ENCODE data around the gene AOC3. TPM values are rescaled to one million over a fixed set of nuclear protein-coding genes. Genes with fewer than 3 reads are reported as not detected.
A peak's percentile ranks its signal among the peaks of the same experiment; 100 is the strongest.

Gene AOC3
- total and polyA plus RNA-seq, 2 of the 13 experiments (the other 11 are each of a cell fraction or from before 2014, with no cell fraction given), result 8.7 to 51.7 TPM

DNA sequence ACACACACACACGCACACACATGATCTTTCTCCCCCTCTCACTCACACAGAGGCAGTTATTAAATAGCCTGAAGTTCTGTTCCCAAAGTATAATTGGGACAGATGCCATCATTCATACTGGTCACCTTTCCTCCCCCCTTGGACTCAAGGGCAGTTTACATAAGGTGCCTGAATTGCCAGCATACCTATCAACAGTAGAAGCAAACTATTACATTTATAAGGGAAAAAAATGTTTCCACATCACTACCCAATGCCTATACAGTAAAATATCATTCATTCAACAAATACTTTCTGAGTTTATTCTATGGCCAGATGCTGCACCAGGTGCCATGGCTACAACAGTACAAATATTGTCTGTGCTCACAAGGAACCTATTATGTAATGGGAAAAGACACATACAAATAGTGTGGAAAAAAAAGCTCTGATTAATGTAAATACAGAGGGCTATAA is 46.1 kb upstream of the AOC3 start (continued):
- TF ChIP-seq ZNF431 (CRISPR knock-in tag; IDR thresholded peaks at IDR 0.05; ENCODE audit: borderline replicate concordance, low read depth), result no peak
- no peak for TF ChIP-seq ZNF138 (CRISPR knock-in tag; IDR thresholded peaks at IDR 0.05; ENCODE audit: low read depth)
- 0 out of 2 replicates have a peak, but pooled peaks have one; percentile 18 for TF ChIP-seq ELF3 (CRISPR knock-in tag; IDR thresholded peaks at IDR 0.05)
- TF ChIP-seq NCOR1 (IDR thresholded peaks at IDR 0.05; ENCODE audit: borderline replicate concordance, low read length), result peak; percentile 67; the same call in 1 of the 2 replicates
- no peak; the same call in 1 of the 2 replicates for TF ChIP-seq RARA (CRISPR knock-in tag; IDR thresholded peaks at IDR 0.05)
- TF ChIP-seq KLF11 (CRISPR knock-in tag; IDR thresholded peaks at IDR 0.05), result no peak
- no peak for TF ChIP-seq ZFP37 (CRISPR knock-in tag; IDR thresholded peaks at IDR 0.05; ENCODE audit: borderline replicate concordance)
- no peak for TF ChIP-seq NFE2L2 (IDR thresholded peaks at IDR 0.05; ENCODE audit: low read length)
- TF ChIP-seq RORA (CRISPR knock-in tag; IDR thresholded peaks at IDR 0.05), result no peak
- peak; percentile 70; the same call in 1 of the 2 replicates for TF ChIP-seq ZNF24 (IDR thresholded peaks at IDR 0.05)
- no peak for TF ChIP-seq MED8 (CRISPR knock-in tag; IDR thresholded peaks at IDR 0.05; ENCODE audit: insufficient replicate concordance)
- TF ChIP-seq HCFC1 (IDR thresholded peaks at IDR 0.05; ENCODE audit: low read depth, low read length), result no peak
- no peak for TF ChIP-seq FOXO4 (CRISPR knock-in tag; conservative IDR thresholded peaks at IDR 0.05)
- no peak for TF ChIP-seq MEF2D (CRISPR knock-in tag; IDR thresholded peaks at IDR 0.05)
- TF ChIP-seq, protein P1, sequence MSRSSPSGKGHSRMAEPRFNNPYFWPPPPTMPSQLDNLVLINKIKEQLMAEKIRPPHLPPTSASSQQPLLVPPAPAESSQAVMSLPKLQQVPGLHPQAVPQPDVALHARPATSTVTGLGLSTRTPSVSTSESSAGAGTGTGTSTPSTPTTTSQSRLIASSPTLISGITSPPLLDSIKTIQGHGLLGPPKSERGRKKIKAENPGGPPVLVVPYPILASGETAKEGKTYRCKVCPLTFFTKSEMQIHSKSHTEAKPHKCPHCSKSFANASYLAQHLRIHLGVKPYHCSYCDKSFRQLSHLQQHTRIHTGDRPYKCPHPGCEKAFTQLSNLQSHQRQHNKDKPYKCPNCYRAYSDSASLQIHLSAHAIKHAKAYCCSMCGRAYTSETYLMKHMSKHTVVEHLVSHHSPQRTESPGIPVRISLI (CRISPR knock-in tag; IDR thresholded peaks at IDR 0.05; ENCODE audit: borderline replicate concordance), result peak; percentile 82; the same call in 1 of the 2 replicates
- no peak for TF ChIP-seq AHR (CRISPR knock-in tag; IDR thresholded peaks at IDR 0.05)
- TF ChIP-seq GPN1 (CRISPR knock-in tag; IDR thresholded peaks at IDR 0.05; ENCODE audit: borderline replicate concordance), result no peak
- TF ChIP-seq ZNF326 (CRISPR knock-in tag; IDR thresholded peaks at IDR 0.05; ENCODE audit: borderline replicate concordance), result no peak
- TF ChIP-seq RBM22 (optimal IDR thresholded peaks at IDR 0.05; ENCODE audit: low read length), result no peak
- peak; percentile 32 for TF ChIP-seq FOXA3 (CRISPR knock-in tag; IDR thresholded peaks at IDR 0.05)
- TF ChIP-seq FOSL1 (CRISPR knock-in tag; IDR thresholded peaks at IDR 0.05; ENCODE audit: borderline replicate concordance), result no peak
- TF ChIP-seq KLF9 (CRISPR knock-in tag; IDR thresholded peaks at IDR 0.05; ENCODE audit: low read depth), result no peak
- no peak for TF ChIP-seq MYNN (CRISPR knock-in tag; IDR thresholded peaks at IDR 0.05; ENCODE audit: low read depth)
- no peak for TF ChIP-seq NR3C1 (CRISPR knock-in tag; IDR thresholded peaks at IDR 0.05)
- TF ChIP-seq CREM (IDR thresholded peaks at IDR 0.05), result peak; percentile 18; the same call in 1 of the 2 replicates
- TF ChIP-seq CREM (CRISPR knock-in tag; IDR thresholded peaks at IDR 0.05), result no peak
- peak; percentile 62 for TF ChIP-seq TBL1XR1 (IDR thresholded peaks at IDR 0.05; ENCODE audit: borderline replicate concordance, low read length, partially characterized antibody)
- no peak for TF ChIP-seq MAFK (conservative IDR thresholded peaks at IDR 0.05 in 1 of 2, IDR thresholded peaks at IDR 0.05 in 1 of 2; ENCODE audit: low read length in 2 of 2)
- TF ChIP-seq, protein P2, sequence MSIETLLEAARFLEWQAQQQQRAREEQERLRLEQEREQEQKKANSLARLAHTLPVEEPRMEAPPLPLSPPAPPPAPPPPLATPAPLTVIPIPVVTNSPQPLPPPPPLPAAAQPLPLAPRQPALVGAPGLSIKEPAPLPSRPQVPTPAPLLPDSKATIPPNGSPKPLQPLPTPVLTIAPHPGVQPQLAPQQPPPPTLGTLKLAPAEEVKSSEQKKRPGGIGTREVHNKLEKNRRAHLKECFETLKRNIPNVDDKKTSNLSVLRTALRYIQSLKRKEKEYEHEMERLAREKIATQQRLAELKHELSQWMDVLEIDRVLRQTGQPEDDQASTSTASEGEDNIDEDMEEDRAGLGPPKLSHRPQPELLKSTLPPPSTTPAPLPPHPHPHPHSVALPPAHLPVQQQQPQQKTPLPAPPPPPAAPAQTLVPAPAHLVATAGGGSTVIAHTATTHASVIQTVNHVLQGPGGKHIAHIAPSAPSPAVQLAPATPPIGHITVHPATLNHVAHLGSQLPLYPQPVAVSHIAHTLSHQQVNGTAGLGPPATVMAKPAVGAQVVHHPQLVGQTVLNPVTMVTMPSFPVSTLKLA (IDR thresholded peaks at IDR 0.05), result no peak
- TF ChIP-seq REPIN1 (CRISPR knock-in tag; IDR thresholded peaks at IDR 0.05; ENCODE audit: borderline replicate concordance, low read depth), result peak; percentile 42; the same call in 1 of the 2 replicates
- no peak for TF ChIP-seq ZNF724P (CRISPR knock-in tag; IDR thresholded peaks at IDR 0.05; ENCODE audit: borderline replicate concordance)

Data from HepG2 (cell line).